CD4-positive, alpha-beta T cell treated with Interleukin-6 for 4 hours (primary cell): ENCODE data around the gene RALGAPA2.
A peak's percentile ranks its signal among the peaks of the same experiment; 100 is the strongest.
"Not testable (repeated sequence)": the region's sequence is repeated elsewhere in the genome, so short reads cannot be mapped to it uniquely, and the experiment has no call there.

Experiments
- DNase-seq: peaks from one replicate; pipeline ENCODE4 v3.0.0-alpha.2; 2020; ENCODE audit warnings: mixed read lengths

Gene RALGAPA2

DNA sequence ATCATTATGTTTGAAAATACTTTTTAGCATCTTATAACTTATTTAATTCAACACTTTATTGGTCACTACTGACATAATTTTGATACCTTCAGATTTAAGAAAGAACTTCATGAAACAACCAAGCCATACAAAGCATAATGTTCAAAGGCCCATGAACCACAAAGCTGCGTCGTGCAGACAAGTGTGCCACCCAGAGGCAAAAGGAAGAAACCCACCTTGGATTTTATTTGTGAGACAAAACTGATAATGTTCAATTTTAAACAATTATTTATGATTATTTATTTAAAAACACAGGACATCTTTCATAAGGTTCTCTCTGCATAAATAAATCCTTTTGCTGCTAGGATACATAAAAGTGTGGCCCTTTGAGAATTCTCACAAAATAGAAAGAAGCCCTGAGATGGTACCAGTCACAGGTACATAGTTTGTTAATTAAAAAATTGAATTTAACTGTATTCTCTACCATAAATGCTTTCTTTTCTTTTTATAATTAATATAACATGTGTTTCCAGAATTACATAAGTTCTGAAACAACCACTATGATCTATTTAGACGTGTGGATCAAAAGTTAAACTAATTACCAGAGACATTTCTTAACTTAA lies 143.7 kb downstream of the RALGAPA2 start:
- DNase-seq = peak; percentile 11

DNA sequence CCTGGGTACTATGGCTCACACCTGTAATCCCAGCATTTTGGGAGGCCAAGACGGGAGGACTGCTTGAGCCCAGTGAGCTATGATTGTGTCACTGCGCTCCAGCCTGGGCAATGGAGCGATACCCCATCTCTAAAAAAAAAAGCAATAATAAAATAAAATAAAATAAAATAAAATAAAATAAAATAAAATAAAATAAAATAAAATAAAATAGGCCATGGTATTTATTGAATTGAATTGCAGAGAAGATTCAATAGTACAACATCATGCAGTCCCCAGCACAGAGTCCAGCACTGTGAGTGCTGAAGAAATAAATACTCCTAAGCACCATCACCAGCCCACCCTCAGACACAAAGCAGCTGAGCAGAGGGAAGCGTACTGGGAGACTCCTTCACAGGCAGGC lies 144.7 kb downstream of the RALGAPA2 start:
- no peak for DNase-seq

DNA sequence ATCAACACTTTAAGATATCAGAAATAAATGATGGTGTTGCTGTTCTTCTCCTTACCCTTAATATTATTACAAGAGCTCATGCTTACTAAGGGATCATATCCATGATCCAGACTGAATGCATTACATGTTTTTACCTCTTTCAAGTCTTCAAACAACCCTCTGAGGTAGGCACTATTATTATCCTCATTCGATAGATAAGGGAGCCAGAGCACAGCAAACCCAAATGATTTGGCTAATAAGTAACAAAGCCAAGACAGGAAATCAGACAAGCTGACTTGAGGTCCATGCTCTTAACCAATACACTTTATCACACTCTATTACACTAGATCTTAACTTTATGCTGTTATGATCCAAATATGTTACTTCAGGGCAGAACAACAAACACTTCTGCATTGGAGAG lies 145.9 kb downstream of the RALGAPA2 start:
- DNase-seq = no peak

DNA sequence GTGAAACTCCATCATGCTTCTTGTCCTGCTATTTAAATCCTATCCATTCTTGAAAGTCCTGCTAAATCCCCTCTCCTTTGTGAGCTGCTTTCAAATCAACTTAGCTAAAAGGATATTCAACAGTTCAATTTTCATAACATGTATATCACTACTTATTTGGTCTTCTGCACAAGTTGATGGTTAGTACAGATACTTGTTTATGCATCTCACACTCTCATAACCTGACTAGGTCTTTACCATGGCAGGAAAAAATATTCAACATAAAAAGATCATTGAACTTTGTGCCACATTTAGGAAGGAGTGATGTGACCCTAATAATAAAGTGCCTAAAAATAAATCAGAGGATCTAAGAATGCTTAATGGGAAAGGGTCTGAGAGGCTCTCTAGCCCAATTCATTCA lies 148.2 kb downstream of the RALGAPA2 start:
- no peak for DNase-seq

DNA sequence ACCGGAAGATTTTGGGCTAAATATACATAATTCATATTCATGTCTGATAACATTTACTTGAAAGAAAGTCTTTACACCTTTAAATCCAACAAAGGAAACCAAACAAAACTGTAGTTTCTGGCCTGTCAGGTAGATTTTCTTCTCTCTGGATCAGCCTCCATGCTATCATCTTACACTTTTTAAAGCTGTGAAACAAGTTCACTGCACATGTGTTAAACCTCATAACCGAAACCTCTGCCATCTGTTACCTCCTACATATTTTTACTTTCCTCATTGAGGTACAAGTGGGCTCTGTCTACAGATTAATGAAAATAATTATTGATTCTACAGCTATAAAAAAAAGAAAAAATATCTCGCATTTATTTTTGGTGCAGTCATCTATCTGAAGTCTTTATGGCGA lies 149.9 kb downstream of the RALGAPA2 start:
- no peak for DNase-seq

DNA sequence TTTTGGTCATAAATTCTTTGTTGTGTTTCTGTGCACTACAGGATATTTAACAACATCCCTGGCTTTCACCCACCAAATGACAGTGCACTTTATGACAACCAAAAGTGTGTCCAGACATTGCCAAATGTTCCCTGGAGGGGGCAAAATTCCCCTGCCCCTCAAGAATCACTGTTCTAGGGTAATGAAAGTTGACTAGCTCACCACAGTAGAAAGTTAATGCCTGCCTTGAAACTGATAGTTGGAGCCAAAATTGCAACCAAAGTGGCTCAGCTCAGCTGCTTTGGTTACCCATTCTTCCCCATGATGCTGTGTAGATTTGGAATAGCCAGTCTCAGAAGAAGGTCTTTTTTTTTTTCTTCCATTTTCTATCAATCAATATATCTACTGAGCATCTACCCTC lies 150.6 kb downstream of the RALGAPA2 start:
- DNase-seq = no peak

DNA sequence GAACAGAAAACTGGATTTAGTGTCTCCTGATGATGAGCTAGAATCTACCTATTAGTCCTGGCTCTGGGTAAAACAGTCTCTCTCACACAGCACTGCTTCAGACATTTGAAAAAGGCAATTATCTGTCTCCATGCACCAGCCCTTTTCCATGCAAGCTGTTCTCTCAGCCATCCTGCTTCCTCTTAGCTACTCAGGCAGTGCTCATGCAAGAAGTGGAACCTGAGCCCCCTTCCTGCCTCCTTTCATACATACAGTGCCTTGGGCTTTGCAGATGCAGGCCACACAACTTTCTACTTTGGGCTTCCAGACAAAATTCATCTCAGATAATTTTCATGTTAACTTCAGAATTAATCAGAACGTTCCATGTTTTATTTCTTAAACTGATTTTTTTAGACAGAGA lies 151.3 kb downstream of the RALGAPA2 start:
- DNase-seq = no peak

DNA sequence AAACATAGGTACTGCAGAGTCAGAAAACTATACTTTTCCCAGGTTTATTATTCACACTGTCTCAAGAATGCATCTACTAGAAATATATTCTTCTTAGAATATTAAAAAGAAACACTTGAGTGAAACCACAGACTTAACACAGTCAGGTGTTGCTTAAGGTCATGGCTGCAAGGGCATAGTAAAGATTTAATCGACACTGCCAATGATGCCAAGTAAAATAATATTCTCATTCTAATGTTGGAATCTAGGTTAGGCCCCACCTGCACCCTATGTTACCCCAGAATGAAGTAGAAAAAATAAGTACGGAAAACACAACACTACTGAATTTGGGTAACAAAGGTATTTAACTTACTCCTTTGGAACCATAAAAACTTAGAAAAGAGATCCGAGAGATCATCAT lies 155.0 kb downstream of the RALGAPA2 start:
- DNase-seq = no peak

DNA sequence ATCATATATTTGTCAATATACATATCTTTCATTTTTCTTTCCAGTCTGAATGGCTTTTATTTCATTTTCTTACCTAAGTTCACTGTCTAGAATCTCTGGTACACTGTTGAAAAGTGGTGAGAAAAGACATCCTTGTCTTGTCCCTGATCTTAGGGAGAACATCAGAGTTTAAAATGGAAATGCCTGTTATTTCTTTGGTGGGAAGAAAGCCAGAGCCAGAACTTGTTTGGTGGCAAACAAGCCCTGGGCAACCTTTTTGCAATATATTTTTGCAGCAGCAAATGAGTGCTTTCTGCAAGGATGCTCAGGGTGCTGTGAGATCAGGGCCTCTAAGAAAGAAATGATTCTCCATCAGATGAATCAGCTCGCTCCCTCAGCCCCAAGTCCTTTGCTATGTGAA lies 156.6 kb downstream of the RALGAPA2 start:
- no peak for DNase-seq

DNA sequence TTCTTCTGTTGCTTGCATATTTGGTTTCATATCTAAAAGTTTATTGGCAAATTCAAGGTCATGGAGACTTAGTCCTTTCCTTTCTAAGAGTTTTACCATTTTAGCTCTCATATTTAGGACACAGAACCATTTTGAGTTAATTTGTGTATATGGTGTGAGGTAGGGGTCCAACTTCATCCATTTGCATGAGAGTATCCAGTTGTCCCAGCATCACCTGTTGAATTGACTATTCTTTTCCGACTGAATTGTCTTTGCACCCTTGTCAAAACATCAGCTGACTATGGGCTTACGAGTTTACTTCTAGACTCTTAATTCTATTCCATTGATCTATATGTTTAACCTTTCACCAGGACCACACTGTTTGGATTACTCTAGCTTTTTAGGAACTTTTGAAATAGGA lies 157.5 kb downstream of the RALGAPA2 start:
- no peak for DNase-seq

DNA sequence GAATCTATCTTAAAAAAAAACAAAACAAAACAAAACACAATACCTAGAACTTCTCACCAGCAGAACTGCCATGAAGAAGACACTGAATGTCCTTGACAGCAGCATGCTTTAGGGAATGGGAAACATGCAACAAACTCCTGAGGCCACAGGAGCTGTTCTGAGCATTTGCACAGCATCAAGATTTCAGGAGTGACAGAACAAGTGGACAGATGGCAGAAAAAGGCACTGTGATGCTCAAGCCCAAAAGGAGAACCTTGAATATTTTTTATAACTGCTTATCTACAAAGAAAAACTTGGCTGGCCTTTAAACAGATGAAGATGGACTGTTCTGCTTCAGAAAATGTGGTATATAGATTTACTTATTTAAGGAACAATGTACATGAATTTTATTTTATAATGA lies 158.9 kb downstream of the RALGAPA2 start:
- no peak for DNase-seq

DNA sequence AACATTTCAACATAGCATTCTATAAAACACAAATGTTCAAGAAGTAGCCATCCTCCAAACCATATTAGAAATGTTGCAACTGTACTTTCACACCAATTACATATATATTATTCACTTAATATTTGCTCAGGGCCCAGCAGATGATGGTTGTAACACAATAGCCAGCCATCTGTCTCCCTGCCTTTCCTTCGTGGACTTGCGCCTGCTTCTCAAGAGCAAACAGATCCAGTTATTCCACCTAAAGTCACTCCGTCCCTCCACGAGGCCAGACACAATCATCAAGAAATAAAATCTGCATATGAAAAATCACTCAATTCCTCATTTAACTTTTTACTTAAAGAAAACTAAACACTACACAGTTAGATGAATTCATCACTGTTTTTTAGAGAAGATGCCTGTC lies 160.4 kb downstream of the RALGAPA2 start:
- no peak for DNase-seq

DNA sequence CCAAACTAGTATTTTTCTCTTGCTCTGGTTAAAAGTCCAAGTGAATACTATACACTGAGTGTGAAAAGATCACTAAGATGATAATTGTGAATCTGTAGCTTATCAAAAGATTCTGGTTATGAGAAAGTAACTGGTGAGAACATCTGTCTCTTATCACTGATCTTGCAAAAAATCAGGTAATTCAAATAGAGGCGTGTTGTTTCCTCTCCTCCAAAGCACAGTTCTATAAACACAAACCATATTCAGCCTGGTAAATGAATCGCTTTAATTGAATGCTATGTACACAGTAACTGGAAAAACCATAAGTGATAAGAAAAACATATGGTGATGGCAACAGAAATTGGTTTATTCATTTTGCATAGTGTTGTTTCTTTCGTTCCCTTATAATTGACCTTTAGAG lies 161.0 kb downstream of the RALGAPA2 start:
- no peak for DNase-seq

DNA sequence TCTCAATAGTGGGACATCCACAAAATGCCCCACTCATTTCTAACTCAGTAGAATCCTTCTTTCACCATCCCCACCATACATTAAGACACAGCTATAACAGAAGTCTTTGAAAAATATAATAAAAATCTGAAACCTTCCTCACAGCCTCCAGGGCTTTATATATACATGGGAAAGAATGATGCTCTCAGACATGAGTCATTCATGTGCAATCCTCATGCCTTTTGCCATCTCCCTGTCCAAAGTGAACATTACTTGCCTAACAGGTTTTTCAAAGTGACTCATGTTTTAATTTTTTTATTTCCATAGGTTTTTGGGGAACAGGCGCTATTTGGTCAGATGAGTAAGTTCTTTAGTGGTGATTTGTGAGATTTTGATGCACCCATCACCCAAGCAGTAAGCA lies 162.7 kb downstream of the RALGAPA2 start:
- DNase-seq = no peak

DNA sequence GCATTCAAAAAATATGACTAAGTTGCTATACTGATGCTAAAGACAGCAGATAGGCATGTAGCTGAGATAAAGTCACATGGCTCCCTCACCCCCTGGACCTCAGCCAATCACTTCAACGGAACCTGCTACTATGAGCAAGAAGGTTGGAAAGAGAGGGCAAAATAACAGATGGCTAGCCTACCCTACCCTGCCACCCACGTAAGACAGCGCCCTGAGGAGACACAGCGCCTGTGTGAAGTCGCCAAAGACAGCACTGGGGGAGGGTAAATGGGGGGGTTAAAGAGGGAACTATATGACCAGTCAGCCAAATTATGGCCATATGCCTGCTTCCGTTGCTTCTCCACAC lies 163.2 kb downstream of the RALGAPA2 start:
- DNase-seq = no peak

DNA sequence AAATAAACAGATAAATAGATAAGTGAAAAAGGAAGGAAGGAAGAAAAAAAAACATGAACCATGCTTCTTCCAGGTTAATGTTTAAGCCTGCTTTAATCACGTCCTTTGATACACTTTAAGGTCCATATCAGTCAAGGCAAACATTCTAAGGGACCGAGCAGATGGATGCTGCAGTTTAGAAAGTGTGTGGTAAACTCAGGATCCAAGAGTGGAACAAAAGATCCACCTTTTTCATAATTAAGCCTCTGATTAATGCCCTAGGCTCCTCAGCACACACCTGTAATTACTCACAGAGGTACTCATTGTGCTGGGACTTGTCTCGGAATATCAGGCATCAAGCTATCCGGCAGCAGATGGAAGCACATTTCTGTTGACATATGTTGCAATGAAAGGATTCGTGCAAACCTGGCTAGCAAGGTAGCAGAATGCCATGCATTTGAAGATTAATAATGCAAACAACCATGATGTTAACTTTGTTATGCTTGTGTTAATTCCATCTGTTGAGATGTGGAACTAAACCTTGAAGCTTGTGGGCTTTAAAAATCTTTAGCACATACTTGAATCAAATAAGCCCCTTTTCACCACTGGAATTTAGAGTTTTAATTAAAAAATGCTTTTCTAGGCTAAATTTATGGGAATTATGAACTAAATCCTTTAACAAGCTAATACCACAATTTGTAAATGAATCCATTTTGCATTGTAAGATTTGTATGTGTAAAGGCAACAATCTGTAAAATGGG lies 163.7 kb downstream of the RALGAPA2 start:
- DNase-seq = no peak

DNA sequence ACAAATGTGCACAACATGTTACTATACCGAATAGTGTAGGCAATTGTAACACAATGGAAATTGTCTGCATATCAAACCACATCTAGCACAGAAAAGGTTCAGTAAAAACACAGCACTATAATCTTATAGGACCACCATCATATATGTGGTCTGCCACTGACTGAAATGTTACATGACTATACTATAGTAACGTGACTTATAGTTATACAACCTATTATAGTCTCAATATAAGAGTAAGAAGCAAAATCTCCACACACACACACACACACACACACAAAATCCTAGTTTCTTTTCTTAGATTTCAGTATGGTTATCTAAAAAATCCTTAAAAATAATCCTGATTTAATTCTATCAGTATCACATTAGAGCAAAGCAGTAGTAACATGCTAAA lies 164.6 kb downstream of the RALGAPA2 start:
- no peak for DNase-seq

DNA sequence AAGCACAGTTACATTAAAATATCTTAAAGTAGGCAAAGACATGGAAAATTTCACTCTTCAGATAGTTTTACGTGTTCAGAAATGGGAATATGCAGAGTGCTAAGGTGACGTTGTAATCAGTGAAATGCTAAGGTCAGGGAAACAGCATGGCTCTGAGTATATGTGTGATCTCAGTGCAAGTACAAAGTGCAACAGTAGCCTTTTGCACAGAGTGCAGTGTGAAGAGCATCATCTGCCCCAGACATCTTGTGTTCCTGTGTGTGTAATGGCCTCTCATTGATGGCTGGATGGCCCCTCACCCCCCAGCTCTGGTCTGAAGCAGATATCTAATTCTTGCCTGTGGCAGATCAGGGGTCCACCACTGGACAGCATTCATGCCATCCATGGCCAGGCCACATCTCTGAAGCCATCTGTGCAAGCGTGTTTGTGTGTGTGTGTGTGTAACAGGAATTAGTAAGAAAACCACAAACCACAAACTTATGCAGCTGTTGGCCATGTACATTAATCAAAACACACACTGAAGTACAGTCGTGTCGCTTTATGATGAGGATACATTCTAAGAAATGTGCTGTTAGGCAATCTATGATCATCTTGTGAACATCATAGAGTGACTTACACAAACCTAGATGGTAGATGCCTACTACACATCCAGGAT lies 165.1 kb downstream of the RALGAPA2 start:
- no peak for DNase-seq

DNA sequence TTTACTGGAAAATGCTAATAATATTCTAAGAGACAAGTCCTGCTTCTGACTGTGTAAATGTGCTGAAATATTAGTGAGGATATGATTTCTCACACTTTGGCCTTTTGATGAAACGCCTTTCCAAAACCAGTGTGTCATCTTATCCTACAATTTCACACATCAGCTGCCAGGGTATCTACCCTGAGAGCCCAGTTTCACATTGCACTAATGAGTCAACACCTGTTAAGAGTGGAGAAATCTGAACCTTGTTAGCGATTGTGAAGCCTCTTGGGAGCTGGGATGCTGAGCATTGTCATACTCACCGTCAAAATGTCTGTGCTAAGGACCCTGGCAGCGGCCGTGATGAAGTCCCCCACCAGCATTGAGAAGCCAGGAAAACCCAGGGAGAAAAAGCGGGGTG lies 166.0 kb downstream of the RALGAPA2 start:
- no peak for DNase-seq

DNA sequence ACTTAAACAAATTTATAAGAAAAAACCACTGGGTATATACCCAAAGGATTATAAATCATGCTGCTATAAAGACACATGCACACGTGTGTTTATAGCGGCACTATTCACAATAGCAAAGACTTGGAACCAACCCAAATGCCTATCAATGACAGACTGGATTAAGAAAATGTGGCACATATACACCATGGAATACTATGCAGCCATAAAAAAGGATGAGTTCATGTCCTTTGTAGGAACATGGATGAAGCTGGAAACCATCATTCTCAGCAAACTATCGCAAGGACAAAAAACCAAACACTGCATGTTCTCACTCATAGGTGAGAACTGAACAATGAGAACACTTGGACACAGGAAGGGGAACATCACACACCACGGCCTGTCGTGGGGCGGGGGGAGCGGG lies 169.1 kb downstream of the RALGAPA2 start:
- DNase-seq = not testable (repeated sequence)

DNA sequence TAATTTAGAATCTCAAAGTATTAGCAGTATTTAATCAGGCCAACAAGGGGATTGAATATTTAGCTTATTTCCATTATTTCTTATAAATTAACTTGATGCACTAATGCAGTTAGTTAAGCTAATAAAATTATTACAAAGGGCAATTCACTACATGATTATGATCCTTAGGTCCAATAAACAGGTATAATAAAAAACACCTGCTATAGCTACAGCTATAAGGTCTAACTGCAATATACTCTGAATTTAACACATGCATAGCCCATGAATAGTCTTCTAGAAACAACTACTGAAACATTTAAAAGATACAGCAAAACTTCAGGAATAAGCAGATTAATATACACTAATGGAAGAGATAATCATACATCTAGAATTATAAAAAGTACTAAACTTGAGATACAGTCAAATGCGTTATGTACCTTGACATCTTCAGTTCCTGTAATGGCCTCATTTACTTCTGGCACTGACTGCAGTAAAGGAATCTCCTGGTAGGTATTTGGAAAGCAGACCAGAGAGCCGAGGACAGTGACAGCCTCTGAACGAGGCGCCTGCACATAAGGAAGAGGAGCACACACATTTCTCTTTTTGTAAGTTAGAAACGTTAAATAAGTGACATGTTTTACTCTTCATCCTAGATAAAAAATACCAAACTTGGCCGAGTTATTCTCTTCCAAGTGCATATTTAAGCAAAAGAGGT lies 176.1 kb downstream of the RALGAPA2 start:
- no peak for DNase-seq

DNA sequence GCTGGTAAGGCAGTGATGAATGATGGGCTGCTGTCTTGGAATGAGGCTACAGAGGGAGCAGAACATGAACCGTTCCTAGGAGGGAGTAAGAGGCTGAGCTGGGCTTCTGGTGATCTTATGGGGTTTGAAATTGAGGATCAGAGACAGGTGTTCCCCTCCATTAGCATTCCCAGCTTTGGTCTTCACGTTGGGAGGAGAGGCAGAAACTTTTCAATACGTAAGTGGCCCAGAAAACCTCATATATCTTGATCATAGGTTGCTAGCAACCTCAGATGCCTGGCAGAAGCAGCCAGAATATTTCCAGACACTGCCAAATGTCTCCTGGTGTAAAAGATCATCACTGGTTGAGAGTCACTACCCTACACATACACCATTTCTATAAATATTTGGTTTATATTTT lies 177.4 kb downstream of the RALGAPA2 start:
- no peak for DNase-seq

DNA sequence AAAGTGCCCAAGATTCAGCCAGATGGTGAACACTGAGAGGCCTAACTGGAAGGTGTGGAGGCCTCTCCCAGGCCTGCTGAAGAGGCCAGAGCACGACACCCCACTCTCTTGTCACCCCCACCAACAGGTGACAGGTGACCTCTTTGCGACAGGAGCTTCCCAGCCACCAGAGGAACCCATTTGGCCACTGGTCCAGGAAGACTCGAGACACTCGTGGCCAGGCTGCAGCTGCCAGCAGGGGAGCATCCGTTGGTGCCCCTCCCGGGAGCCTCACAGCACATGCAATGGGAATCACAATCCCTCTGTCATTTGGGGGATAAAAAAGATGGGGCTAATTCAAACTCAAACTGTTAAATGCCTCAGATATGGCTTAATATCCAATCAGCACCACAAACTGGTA lies 181.2 kb downstream of the RALGAPA2 start:
- no peak for DNase-seq
